GM21529 (cell line): ENCODE measurements around the gene HAUS3.

Experiments
- ATAC-seq: cut with Tn5 transposase; IDR thresholded peaks from one replicate; pipeline ENCODE4 v1.9.1; 2021; ENCODE audit not compliant: unreplicated experiment

Gene HAUS3

DNA sequence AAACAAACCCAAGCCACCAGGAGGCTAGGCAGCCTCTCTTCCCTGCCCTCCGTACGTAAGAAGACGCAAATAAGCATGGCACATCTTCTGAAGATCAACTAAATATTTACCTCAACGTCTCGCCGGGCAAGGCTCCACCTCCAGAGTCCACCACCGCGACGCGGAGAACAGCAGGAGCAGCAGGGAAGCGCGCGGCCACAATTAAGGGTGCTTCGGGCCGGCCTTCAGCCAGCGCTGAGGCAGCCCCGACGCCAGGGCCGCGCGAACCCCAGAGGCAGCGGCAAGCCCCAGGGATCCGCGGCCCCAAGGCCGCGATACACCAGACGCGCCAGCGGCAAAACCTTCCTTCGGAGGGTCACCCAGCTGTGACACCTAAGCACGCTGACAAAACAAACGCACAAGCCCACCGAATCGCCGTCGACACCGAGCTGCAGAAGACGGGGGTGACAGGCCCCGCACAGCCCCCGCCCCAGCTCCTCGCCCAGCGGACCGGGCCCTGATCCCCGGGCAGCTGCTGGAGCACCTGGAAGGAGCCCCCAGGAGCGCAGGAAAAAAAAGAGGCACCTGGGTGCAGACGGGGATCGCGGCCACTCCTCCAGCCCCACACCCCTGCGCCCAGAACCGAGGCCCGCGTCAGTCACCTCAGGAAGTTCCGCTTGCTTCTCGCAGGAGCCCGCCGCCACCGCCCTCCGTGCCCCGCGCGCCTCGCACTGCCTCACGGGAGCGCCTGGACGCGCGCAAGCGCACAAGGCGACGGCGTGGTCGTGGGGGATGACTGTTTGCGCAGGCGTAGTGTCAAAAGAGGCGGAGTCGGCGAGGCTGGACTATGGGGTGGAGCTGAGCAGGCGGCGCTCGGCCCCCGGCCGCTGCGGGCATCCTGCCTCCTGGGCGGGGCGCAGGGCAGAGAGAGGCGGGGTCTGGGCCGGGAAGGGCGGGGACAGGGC is at the start of gene HAUS3, which contains the start of gene POLN:
Gene HAUS3 (minus strand): TSS at position 712 of the 944 bp plus-strand sequence. CDS start 1,175 bp downstream, outside the sequence.
Gene POLN (minus strand): TSS at position 712 of the 944 bp plus-strand sequence. CDS start 12,890 bp downstream, outside the sequence.
- ATAC-seq = peak; percentile 86

DNA sequence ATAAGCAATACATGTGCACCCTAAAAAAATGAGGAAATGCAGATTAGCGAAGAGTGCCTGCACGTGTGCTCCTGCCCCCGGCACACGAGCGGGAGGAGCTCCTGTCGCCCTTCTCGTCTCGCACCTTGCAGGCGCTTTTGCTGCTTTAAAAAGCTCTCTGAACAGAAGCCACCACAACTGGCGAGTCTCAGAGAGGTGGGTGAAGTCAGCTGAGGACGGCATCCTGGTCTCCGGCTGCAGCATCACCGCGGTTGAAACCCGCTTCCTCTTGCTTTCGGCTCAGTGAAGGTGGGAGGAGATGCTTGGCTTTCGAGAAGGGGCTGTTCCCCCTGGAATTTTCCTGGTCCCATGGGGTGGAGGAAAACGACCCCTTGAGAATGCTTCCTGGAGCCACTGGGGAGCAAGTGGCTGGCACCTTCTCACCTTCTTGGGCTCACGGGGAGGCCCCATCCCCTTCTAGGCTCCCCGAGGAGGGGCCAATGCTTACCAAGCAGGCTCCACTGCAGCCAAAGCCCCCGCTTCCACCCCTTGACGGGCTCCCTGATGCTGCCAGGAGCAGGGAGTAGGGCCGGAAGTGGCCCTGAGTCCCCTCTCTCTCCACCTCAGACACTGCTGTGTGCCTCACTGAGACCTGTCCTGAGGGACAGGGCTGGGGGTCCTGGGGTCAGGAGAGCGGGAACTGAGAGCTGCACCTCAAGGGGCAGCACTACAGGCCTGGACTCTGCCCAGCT is 49.2 kb upstream of the HAUS3 start:
- ATAC-seq = no peak

DNA sequence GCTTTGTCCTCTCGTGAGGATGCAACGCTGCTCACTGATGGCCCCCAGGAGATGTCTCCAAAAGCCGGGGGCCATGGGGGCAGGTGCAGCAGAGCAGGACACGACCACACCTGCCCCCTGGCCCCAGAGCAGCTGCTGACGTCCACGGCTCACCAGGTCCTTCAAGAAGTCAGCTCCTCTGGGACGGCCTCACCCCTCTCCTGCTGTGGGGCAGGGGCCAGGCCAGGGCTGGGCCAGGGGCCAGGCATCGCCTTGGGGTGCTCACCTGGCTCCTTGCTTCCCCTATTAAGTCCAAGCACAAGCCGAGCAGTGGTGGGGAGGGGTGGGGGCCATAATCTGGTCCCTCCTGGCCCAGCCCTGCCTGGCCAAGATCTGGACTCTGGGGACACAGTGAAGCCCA is 48.6 kb upstream of the HAUS3 start:
- ATAC-seq = no peak

DNA sequence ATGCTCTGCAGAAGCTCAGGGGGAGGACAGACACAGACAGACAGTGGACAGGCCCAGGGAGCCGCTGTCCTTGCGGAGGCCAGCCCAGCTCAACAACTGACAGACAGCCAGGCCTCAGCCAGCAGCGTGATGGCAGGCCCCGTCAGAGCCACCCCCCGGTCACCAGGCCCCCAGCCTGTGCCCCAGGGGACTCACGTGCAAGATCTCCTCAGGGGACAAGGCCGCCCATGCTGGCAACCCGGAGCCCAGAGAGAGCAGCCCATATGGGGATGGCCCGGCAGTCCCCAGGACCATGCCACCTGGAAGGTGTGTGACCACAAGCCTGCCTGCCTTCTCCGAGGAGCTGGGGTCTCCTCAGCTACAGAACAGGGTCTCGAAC is 48.0 kb upstream of the HAUS3 start:
- ATAC-seq = no peak

DNA sequence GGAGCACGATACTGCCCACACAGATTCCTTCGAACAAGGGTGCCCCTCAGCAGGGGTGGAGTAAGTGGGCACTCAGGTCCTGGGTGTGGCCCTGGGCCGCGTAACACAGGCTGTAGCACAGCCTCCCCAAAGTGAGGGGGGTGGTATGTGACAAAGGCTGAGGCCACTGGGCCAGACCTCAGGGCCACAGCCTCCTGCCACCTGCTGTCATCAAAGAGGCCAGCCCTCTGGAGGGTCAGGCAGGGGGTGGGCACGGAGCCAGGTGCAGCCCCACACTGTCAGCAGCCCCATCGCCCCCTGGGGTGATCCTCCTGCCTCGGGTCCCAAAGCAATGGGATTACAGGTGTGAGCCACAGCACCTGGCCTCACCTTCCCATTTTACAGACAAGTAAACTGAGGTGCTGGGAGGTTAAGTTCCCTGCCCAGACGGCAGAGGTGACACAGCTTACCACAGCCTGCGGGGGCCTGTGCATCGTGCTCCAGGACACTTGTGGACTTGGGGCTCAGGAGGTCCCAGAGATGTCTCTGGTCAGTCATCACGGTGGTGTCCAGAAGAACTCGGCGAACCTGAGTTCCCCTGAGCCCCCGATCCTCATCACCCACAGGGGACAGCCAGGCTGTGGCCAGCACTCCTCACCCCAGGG is 47.5 kb upstream of the HAUS3 start:
- no peak for ATAC-seq

- no peak for ATAC-seq
Measured at GRCh38 chr4:2288051-2288541, 46.2 kb upstream of the HAUS3 start.

DNA sequence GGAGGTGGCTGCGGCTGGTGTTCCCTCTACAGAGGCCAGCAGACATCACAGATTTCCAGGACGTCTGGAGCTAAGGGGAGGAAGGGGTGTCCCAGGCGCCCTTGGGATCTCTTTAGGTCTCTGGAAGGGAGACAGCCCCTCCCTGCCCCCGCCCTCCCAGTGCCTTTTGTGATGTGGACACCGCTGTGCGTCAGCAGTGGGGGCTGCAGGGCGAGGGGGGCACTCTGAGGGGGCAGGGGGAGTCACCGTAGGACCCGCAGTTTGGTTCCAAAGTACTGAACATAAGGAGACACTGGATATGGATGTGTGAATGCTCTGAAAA is 45.6 kb upstream of the HAUS3 start:
- no peak for ATAC-seq

- ATAC-seq = no peak
Measured at GRCh38 chr4:2286904-2287593, 45.1 kb upstream of the HAUS3 start.

DNA sequence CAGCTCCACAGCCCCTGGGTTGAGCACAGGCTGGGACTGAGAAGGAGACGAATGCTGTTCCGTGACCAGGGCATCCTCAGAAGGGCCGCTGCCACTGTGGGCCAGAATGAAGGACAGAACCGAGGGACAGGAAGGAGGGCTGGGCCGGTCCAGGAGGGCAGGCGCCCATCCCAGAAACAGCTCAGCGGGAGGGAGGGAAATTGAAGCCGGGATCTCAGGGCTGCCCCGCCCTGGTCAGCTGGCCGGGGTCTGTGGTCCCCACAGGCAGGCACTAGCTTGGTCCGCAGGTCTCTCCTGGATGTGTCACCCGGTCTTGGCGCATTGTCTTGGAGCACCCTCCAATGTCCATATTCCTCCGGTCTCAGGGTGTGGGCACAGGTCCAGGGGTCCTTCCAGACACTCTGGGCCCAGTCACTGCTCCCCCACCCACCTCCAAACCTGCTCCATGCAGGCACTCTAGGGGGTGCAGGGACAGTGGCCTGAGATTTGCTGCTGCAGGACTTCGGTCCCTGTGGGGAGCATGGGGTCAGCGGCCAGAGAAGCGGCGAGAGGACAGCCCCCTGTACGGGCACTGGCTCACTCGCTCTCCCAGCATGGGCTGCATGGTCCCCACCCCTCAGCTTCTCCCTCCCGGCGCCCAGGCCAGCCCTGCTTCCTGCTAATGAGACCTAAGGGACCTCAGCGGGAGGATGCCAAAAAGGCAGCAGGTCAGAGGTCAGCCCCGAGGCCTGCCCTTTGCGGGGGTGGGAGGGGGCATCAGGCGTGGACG is 43.9 kb upstream of the HAUS3 start:
- ATAC-seq = no peak

GRCh38 chr4:2284934-2285612 is 43.2 kb upstream of the HAUS3 start:
- ATAC-seq = no peak

GRCh38 chr4:2284161-2284933 is 42.4 kb upstream of the HAUS3 start:
- ATAC-seq = no peak

DNA sequence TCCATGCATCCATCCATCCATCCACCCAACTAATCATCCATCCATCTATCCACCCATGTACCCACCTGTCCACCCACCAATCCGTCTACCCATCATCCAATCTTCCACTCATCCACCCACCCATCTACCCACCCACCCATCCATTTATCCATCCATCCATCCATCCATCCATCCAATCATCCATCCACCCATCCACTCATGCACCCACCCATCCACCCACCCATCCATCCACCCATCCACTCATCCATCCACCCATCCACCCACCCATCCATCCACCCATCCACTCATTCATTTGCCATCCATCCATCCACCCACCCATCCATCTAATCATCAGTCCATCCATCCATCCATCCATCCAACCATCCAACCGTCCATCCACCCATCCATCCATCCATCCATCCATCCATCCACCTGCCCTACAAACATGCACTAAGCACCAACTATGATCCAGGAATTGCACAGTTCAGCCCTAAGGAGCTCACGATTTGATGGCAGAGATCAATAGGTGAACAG is 41.3 kb upstream of the HAUS3 start:
- no peak for ATAC-seq

- ATAC-seq = peak; percentile 71
Measured at GRCh38 chr4:2281575-2282343, 39.8 kb upstream of the HAUS3 start.

GRCh38 chr4:2280531-2281300 is 38.8 kb upstream of the HAUS3 start:
- ATAC-seq = no peak

GRCh38 chr4:2277956-2278355 is 36.0 kb upstream of the HAUS3 start:
- no peak for ATAC-seq

DNA sequence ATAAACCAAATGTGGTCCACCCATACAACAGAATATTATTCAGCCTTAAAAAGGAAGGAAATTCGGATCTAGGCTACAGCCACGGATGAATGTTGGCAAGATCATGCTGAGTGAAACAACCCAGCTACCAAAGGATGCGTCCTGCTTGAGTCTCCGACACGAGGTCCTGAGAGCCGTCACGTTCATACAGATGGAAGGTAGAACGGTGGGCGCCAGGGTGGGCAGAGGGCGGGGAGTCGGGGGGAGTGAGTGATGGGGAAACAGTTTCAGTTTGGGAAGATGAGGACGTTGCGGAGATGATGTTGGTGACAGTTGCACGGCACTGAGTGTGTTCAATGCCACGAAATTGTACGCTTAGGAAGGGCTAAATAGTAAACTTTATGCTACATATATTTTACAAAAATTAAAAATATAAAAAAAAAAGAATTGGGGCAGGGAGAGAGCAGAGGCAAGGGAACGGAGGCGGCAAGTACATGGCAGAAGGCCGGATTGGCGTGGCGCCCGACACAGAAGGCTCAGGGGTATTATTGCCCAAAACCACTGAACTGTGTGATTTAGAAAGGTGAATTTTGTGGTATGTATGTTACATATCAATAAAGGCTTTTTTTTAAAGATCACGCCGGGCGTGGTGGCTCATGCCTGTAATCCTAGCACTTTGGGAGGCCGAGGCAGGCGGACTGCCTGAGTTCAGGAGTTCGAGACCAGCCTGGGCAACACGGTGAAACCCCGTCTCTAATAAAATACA is 34.8 kb upstream of the HAUS3 start:
- ATAC-seq = no peak
